Transverse colon (tissue), 4 donors: Measurements from ENCODE around the gene USP6NL. TPM values are rescaled to one million over a fixed set of nuclear protein-coding genes. Genes with fewer than 3 reads are reported as not detected.

Source experiments
- DNase-seq: peaks from one replicate; pipeline ENCODE4 v3.0.0-alpha.2; 2019
- H3K27ac ChIP-seq, 4 donors: fragments of 200-600 bp; sonication (generic); 2 replicates each; pipeline ENCODE4 v1.5.1; 2016 to 2018; ENCODE audit warnings: inconsistent platforms in 4 of 4
- H3K27me3 ChIP-seq: fragments of 200-600 bp; sonication (generic); 2 replicates; pipeline ENCODE4 v1.5.1; 2017; ENCODE audit warnings: inconsistent platforms
- H3K36me3 ChIP-seq, 4 donors: fragments of 200-600 bp; sonication (generic); 2 replicates each; pipeline ENCODE4 v1.5.1; 2017 to 2019; ENCODE audit warnings: inconsistent platforms in 4 of 4
- H3K4me1 ChIP-seq, 4 donors: fragments of 200-600 bp; sonication (generic); 2 replicates each; pipeline ENCODE4 v1.5.1; 2017 to 2020; ENCODE audit warnings: inconsistent platforms in 4 of 4
- H3K4me3 ChIP-seq, 4 donors: fragments of 200-600 bp; sonication (generic); 1 replicate in 1 of 4; 2 replicates in 3 of 4; pipeline versions ENCODE4 v1.5.1 to v1.6.1; 2017 to 2019; ENCODE audit warnings: inconsistent platforms in 4 of 4
- H3K9me3 ChIP-seq, 2 donors: fragments of 200-600 bp; sonication (generic); 2 replicates each; pipeline ENCODE4 v1.5.1; 2017 to 2019; ENCODE audit warnings: inconsistent platforms in 2 of 2
- EP300 ChIP-seq: sonication (generic); formaldehyde crosslinking; IDR thresholded peaks from one replicate; pipeline ENCODE4 v1.6.1; 2017; ENCODE audit warnings: antibody characterized with exemption, low read depth
- POLR2A ChIP-seq: fragments of 450-650 bp; IDR thresholded peaks from one replicate; pipeline ENCODE4 v1.6.1; 2016; ENCODE audit warnings: antibody characterized with exemption, mild to moderate bottlenecking, moderate library complexity
- POLR2AphosphoS5 ChIP-seq, 3 donors: sonication (generic); formaldehyde crosslinking; IDR thresholded peaks; one replicate each; pipeline ENCODE4 v1.6.1; 2016; ENCODE audit warnings: antibody characterized with exemption in 3 of 3
- WGBS, 2 donors: methylation state at CpG; one replicate each; pipeline ENCODE4 v1.1.5; 2018; ENCODE audit warnings: low coverage in 1 of 2; 5-methylcytosine and 5-hydroxymethylcytosine counted together
- in situ Hi-C, 4 donors: fragments of 200-750 bp; cut with MboI; loops; one replicate each; pipeline versions ENCODE4 v1.15.0 to v1.15.1; 2017; ENCODE audit warnings: low sequenced_read_pairs in 3 of 4, low pct_ligation_motif_present in 1 of 4, low pct_unique_long_range_greater_than_20kb in 1 of 4
- intact Hi-C: fragments of 100-400 bp; cut with DNase I; formaldehyde crosslinking; loops from one replicate; pipeline ENCODE4 v1.15.1; 2023; ENCODE audit warnings: low total_unique reads
- total RNA-seq, 4 donors: library from RNA; depleted of rRNA; stranded (reverse); fragments of >200 nt; gene quantifications; one replicate each; pipeline ENCODE4 v1.1.0, GENCODE V29; 2016
- TF ChIP-seq, protein P1 (sequence below), 5 experiments: fragments of 200-600 bp in 3 of 5; fragments of 450-650 bp in 2 of 5; sonication (generic) in 3 of 5; IDR thresholded peaks; 1 replicate in 2 of 5; 2 replicates in 3 of 5; pipeline ENCODE4 v1.5.1; 2016 to 2017; ENCODE audit warnings: antibody characterized with exemption in 5 of 5, inconsistent platforms in 3 of 5, mild to moderate bottlenecking in 2 of 5, moderate library complexity in 1 of 5

The USP6NL gene
- total RNA-seq, 4 donors from 2014 or later: 17.3 to 45.8 (median 26.6) TPM

DNA sequence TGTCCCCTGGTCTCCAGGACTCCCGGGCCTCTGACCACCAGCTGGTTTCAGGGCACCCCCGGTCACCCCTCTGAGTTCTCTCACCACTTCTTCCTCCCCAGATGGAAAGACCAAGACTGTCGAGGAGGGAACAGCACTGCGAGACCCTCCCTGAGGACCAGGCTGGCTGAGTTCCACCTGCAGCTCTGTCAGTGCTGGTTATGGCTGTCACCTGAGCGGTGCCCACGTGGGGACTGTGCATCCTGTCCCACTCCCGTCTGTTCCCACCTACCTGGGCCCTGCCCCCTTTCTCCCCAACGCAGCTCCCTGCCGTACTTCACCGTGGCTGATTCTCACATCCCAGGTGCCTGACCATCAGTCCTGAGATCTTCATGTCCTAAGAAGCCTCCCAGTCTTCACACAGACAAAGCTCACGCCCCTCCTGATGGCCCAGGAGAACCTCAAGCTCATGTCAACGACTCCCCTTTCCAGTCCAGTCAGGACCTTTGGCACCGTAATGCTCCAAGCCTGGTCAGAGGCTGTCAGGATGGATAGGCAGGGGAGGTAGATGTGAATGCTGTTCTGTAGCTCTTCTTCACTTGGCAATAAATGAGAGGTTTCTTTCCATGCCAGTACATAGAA, 159.7 kb downstream of the USP6NL start:
- no peaks in the 10 kb centered on the region for H3K36me3 ChIP-seq
- intact Hi-C loops: no loop called here
- H3K9me3 ChIP-seq: no peaks in the 10 kb centered on the region
- in situ Hi-C loops: no loop called here
- H3K27me3 ChIP-seq: peaks cover 18% of the 10 kb centered on the region
- no peak for TF ChIP-seq POLR2A
- TF ChIP-seq, protein P1, sequence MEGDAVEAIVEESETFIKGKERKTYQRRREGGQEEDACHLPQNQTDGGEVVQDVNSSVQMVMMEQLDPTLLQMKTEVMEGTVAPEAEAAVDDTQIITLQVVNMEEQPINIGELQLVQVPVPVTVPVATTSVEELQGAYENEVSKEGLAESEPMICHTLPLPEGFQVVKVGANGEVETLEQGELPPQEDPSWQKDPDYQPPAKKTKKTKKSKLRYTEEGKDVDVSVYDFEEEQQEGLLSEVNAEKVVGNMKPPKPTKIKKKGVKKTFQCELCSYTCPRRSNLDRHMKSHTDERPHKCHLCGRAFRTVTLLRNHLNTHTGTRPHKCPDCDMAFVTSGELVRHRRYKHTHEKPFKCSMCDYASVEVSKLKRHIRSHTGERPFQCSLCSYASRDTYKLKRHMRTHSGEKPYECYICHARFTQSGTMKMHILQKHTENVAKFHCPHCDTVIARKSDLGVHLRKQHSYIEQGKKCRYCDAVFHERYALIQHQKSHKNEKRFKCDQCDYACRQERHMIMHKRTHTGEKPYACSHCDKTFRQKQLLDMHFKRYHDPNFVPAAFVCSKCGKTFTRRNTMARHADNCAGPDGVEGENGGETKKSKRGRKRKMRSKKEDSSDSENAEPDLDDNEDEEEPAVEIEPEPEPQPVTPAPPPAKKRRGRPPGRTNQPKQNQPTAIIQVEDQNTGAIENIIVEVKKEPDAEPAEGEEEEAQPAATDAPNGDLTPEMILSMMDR (IDR thresholded peaks at IDR 0.05): no peak
- TF ChIP-seq POLR2AphosphoS5 (IDR thresholded peaks at IDR 0.05): no peak
- TF ChIP-seq EP300: no peak
- no peaks in the 10 kb centered on the region for H3K4me1 ChIP-seq
- no peak for DNase-seq
- 81% methylated on average over 13 of the region's 13 CpGs; no CpG with 5 or more reads in 1 of the 2 donors for WGBS, 2 donors
- H3K4me3 ChIP-seq: no peak overlapping the region
- H3K27ac ChIP-seq: no peak overlapping the region

DNA sequence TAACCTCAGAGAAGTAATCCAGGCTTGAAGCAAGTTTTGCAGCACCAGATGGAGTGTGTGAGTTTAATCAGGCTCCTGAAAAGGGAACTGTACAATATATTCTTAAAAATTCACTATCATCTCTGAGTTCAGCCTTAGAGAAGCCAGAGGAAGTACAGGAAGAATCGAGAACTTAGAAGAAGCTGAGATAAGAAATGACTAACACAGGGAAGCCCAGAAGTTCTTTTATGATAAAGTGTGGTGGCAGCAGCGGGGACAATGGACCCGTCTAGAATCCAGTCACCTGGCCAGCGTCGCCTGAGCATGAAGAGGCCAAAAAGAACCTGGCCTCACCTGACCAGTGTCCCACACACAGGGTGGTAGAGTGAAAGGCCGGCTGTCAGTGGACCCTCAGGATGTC, 161.0 kb downstream of the USP6NL start:
- intact Hi-C loops: no loop called here
- no peaks in the 10 kb centered on the region for H3K36me3 ChIP-seq
- no peak for DNase-seq
- peaks cover 18% of the 10 kb centered on the region for H3K27me3 ChIP-seq
- H3K4me1 ChIP-seq: no peaks in the 10 kb centered on the region
- no peaks in the 10 kb centered on the region for H3K9me3 ChIP-seq
- 35 to 49% methylated on average over 3 to 6 of the region's 6 CpGs for WGBS, 2 donors
- TF ChIP-seq EP300: no peak
- TF ChIP-seq, protein P1 (IDR thresholded peaks at IDR 0.05): no peak
- no peak for TF ChIP-seq POLR2AphosphoS5 (IDR thresholded peaks at IDR 0.05)
- no peak for TF ChIP-seq POLR2A
- H3K27ac ChIP-seq: no peak overlapping the region
- H3K4me3 ChIP-seq: no peak overlapping the region
- in situ Hi-C loops: no loop called here

DNA sequence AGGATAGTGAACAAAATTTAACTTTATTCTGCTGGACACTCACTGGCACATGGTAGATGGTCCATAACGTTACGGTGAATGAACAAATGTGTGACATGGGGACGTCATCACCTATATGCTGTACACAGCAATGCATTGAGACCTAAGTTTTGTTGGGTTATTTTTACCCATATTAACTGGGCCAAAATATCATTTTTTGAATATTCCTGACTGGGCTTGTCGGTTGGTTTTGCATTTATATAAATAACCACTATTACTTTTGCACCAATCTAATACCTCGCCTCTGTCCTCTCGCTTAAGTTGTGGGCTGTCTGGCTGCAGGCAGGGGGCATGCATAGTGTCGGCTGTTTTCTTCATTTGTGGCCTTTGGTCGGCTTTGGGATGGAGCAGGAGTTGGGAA, 161.7 kb downstream of the USP6NL start:
- TF ChIP-seq, protein P1 (IDR thresholded peaks at IDR 0.05): no peak
- no peak for TF ChIP-seq POLR2A
- no peak for TF ChIP-seq POLR2AphosphoS5 (IDR thresholded peaks at IDR 0.05)
- TF ChIP-seq EP300: no peak
- peaks cover 18% of the 10 kb centered on the region for H3K27me3 ChIP-seq
- intact Hi-C loops (no loop called here), in situ Hi-C loops (no loop called here)
- no peak overlapping the region for H3K4me3 ChIP-seq
- H3K4me1 ChIP-seq: no peaks in the 10 kb centered on the region
- no peak overlapping the region for H3K27ac ChIP-seq
- 67 to 81% methylated on average over 1 to 8 of the region's 8 CpGs for WGBS, 2 donors
- H3K9me3 ChIP-seq: no peaks in the 10 kb centered on the region
- no peaks in the 10 kb centered on the region for H3K36me3 ChIP-seq
- no peak for DNase-seq

DNA sequence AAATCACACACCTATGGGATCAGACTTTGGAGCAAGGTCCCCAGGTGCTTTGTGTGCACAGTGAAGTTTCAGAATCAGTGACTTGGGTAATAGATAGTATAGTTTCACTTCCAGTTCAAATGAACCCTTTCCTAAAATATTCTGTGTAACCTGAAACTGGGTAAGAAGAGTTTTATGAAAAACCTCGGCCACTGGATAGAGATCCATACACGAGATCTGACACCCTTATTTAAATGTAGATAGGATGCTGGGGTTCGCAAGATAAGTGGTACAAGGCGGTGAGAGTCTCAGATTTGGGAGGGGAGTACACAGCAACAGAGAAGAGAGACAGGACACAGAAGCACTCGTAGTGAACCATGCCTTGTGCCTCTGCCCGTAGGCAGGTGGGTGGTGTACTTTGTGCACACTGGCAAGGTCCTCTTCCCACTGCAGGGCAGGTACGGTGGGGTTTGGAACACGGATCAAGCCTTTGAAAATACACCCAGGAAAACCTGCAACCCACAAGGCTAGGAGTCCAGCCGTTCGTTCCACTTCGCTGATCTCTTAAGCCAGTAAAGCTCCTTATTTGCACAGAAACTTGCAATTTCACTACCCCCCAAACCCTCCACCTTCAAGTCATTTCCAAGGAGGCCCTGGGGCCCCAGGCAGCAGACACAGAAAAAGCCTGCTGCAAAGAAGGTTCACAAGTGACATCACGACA, 162.8 kb downstream of the USP6NL start:
- no peak for DNase-seq
- Histone ChIP-seq H3K27me3 (peaks cover 18% of the 10 kb centered on the region), H3K4me1 (no peaks in the 10 kb centered on the region), H3K4me3 (no peak overlapping the region), H3K27ac (no peak overlapping the region), H3K9me3 (no peaks in the 10 kb centered on the region), H3K36me3 (no peaks in the 10 kb centered on the region)
- WGBS, 2 donors: 63 to 78% methylated on average over 3 to 12 of the region's 12 CpGs
- in situ Hi-C loops: no loop called here
- TF ChIP-seq, protein P1 (IDR thresholded peaks at IDR 0.05): no peak
- TF ChIP-seq POLR2A: no peak
- no peak for TF ChIP-seq POLR2AphosphoS5 (IDR thresholded peaks at IDR 0.05)
- intact Hi-C loops: no loop called here
